Spinal cord (tissue), 10 donors: ENCODE results near the gene PLA2G2F. TPM values are rescaled to one million over a fixed set of nuclear protein-coding genes. Genes with fewer than 3 reads are reported as not detected.

Experiments
- DNase-seq, 6 donors: peaks; one replicate each; pipeline versions ENCODE4 v3.0.0 to v3.0.0-alpha.2; 2013 to 2015; ENCODE audit warnings: low spot score in 6 of 6, low read depth in 4 of 6
- H3K27ac ChIP-seq: one replicate; pipeline ENCODE4 v1.5.1; 2013; ENCODE audit warnings: low read depth, low read length, control low read depth
- H3K27me3 ChIP-seq: one replicate; pipeline ENCODE4 v1.6.1; 2013; ENCODE audit warnings: low read length; ENCODE audit not compliant: control insufficient read depth, insufficient read depth
- H3K36me3 ChIP-seq: one replicate; pipeline ENCODE4 v1.6.1; 2013; ENCODE audit warnings: low read length; ENCODE audit not compliant: control insufficient read depth, insufficient read depth
- H3K4me1 ChIP-seq: one replicate; pipeline ENCODE4 v1.6.1; 2013; ENCODE audit warnings: low read length; ENCODE audit not compliant: control insufficient read depth, insufficient read depth
- H3K4me3 ChIP-seq: one replicate; pipeline ENCODE4 v1.5.1; 2013; ENCODE audit warnings: low read depth, low read length, control low read depth
- H3K9me3 ChIP-seq: one replicate; pipeline ENCODE4 v1.6.1; 2013; ENCODE audit warnings: low read length; ENCODE audit not compliant: control insufficient read depth, insufficient read depth
- WGBS: methylation state at CpG from one replicate; pipeline ENCODE4 v1.1.5; 2013; ENCODE audit warnings: missing lambda C conversion rate; ENCODE audit not compliant: insufficient coverage; 5-methylcytosine and 5-hydroxymethylcytosine counted together
- polyA plus RNA-seq, 2 donors: library from polyadenylated mRNA; unstranded; fragments of 120-200 nt; gene quantifications; one replicate each; pipeline ENCODE4 v1.2.1, GENCODE V29; 2013; ENCODE audit not compliant: insufficient read length in 2 of 2
- total RNA-seq, 2 donors: library from RNA; depleted of rRNA in 1 of 2; stranded (reverse); fragments of 120-200 nt in 1 of 2; fragments of >200 nt in 1 of 2; gene quantifications; one replicate each; pipeline versions ENCODE4 v1.2.3 to v1.2.4, GENCODE V29; 2013 to 2014
- donor health status: healthy.

The PLA2G2F gene
- total and polyA plus RNA-seq, 4 donors: not detected

DNA sequence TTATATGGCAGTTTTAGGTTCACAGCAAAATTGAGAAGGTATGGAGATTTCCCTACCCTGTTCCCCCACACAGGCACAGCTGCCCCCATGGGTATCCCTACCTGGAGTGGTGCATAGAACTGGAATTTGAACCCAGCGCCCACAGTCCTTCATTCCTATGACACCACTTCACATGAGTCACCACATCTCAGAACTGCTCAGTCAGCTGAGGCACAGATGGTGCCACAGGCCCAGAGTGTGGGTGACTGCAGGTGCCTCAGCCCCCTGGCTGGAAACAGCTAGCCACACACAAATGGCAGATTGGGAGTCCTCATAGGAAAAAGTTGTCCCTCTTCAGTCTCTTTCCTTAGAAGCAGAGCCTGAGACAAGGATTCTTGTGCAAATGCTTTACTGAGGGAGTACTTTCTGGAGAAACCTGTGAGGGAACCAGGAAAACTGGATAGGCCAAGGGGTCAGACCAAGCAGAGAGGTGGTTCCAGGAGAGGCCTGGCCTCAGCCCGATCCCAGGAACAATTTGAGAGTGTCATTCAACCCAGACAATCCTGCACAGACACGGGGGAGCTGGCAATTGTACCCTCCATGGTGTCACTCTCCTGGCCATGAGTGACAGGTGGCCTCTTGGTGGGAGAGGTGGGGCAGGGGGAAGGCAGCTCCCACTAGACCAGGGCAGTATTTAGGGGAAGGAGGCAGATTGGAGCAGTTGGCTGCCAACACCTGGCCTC, 26.7 kb upstream of the PLA2G2F start:
- no peaks in the 10 kb centered on the region for H3K27me3 ChIP-seq
- no peaks in the 10 kb centered on the region for H3K36me3 ChIP-seq
- WGBS: 85% methylated on average over 3 of the region's 3 CpGs
- DNase-seq: no peak
- H3K4me3 ChIP-seq: no peak overlapping the region
- peaks cover 12% of the 10 kb centered on the region for H3K4me1 ChIP-seq
- H3K27ac ChIP-seq: no peak overlapping the region
- no peaks in the 10 kb centered on the region for H3K9me3 ChIP-seq

DNA sequence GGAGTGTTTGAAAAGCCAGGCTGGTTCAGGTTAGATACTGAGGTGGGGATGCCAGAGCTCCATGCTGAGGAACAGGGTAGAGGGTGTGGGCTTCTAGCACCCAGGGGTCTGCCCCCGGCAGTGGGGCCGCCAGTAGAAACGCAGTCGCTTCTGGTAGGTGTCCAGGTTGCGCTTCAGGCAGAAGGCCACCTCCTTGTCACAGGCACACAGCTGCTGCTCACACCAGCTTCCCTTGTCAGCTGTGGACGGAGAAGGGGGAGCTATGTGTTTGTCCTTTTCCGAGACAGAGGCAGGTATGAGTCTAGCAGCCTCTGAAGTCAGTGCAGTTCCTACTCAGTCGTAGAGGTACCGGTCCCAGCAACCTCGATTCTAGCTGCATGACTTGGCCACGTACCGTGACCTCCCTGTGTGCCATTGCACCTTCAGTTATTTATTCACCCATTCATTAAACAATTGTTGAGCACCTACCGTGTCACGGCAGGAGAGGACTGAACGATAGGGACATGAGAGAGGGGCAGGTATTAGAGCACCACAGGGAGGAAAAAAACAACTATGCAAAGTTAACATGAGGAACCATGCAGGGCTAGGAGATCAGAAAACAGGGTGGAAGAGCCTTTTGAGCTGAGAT, 25.0 kb upstream of the PLA2G2F start:
- WGBS: 66% methylated on average over 12 of the region's 15 CpGs
- DNase-seq: no peak
- Histone ChIP-seq H3K27ac (no peak overlapping the region), H3K9me3 (no peaks in the 10 kb centered on the region), H3K27me3 (no peaks in the 10 kb centered on the region), H3K4me3 (no peak overlapping the region), H3K36me3 (no peaks in the 10 kb centered on the region), H3K4me1 (peaks cover 6% of the 10 kb centered on the region)

DNA sequence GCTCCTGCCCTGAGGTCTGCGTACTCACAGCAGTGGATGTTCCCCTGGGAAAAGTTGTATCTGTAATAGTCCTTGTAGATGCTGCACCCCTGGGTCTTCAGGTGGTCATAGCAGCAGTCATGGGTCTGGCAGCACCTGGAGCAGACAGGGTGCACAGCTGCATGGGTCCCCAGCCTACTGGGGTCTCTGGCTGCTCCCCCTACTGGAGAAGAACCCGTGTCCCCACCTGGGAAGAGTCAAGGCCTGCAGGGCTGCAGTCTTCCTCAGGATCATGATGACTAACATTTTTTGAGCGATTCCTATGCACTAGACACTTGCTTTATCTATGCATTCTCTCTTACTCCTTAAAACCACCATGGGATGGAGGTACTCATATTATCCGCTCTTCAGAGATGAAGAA, 23.6 kb upstream of the PLA2G2F start:
- Histone ChIP-seq H3K27ac (no peak overlapping the region), H3K4me3 (no peak overlapping the region), H3K36me3 (no peaks in the 10 kb centered on the region), H3K9me3 (no peaks in the 10 kb centered on the region), H3K27me3 (no peaks in the 10 kb centered on the region), H3K4me1 (peaks cover 4% of the 10 kb centered on the region)
- DNase-seq: no peak
- 93% methylated on average over 4 of the region's 4 CpGs for WGBS

DNA sequence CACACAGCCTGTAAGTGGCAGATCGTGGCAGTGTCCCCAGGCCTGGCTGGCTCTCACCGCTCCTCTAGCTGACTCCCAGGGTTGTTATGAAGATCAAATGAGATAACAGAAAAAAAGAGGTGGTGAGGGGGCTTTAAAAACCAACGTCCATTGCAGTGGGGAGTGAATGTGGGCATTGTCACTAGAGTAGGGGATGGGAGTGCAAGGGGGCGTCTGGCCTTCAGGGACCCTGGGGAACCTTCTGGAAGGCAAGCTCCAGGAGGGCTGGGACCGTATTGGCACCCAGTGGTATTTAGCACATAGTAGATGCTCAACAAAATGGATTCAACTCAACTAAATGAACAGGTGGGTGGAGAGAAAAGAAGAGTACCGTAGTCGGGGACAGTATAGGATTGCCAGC, 23.2 kb upstream of the PLA2G2F start:
- WGBS: 93% methylated on average over 4 of the region's 7 CpGs

DNA sequence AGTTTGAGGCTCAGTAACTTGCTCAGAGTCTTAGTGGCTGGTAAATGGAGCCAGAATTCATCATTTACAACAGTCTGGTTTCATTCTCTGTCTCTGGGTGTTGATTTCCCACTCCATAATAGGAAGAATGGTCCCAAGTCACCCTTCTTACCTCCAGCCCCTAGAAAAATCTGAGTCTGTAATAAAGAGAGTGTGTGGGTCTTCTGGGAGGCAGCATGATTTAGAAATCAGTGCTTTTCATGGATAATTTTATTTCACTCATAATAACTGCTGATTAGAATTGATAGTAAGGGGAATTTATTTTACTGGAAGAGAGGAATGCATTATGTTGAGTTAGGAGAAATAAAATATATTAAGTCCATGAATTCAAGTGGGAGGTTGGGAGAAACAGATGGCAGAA, 21.9 kb upstream of the PLA2G2F start:
- Histone ChIP-seq H3K27me3 (no peaks in the 10 kb centered on the region), H3K4me1 (no peaks in the 10 kb centered on the region), H3K9me3 (no peaks in the 10 kb centered on the region), H3K27ac (no peak overlapping the region), H3K36me3 (no peaks in the 10 kb centered on the region), H3K4me3 (no peak overlapping the region)
- peak in 1 of 6 donors; percentile 74 for DNase-seq

More for the DNA sequence above, 23.2 kb upstream of the PLA2G2F start:
- H3K36me3 ChIP-seq: no peaks in the 10 kb centered on the region
- H3K9me3 ChIP-seq: no peaks in the 10 kb centered on the region
- no peaks in the 10 kb centered on the region for H3K4me1 ChIP-seq
- DNase-seq: no peak
- no peaks in the 10 kb centered on the region for H3K27me3 ChIP-seq
- no peak overlapping the region for H3K4me3 ChIP-seq
- no peak overlapping the region for H3K27ac ChIP-seq

DNA sequence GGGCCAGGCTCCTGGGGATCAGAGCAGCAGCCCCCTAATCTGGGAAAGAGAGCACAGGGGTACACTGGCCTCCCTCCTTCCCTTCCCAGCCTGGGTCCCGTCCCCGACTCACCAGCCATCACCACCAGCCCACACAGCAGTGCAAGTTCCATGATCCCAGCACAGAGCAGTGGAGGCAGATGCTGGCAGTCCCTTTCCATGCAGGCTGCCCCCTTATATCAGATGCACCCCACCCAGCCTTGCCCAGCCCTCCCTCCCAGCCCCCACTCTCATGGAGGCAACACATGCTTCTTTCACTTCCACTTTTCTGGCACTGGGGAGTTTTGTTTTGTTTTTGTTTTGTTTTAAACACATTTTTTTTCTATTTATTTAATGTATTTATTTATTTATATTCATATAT, 19.8 kb upstream of the PLA2G2F start, which contains the start of gene PLA2G2D:
PLA2G2D (minus strand) TSS at position 190 of the 400 bp plus-strand sequence; CDS start at position 152, 38 bp downstream.
- WGBS: 80% methylated on average over 2 of the region's 2 CpGs
- Histone ChIP-seq H3K4me1 (no peaks in the 10 kb centered on the region), H3K4me3 (no peak within 1 kb of the TSS), H3K9me3 (no peaks in the 10 kb centered on the region), H3K36me3 (no peaks in the 10 kb centered on the region), H3K27ac (no peak within 1 kb of the TSS), H3K27me3 (no peaks in the 10 kb centered on the region)
- no peak for DNase-seq

DNA sequence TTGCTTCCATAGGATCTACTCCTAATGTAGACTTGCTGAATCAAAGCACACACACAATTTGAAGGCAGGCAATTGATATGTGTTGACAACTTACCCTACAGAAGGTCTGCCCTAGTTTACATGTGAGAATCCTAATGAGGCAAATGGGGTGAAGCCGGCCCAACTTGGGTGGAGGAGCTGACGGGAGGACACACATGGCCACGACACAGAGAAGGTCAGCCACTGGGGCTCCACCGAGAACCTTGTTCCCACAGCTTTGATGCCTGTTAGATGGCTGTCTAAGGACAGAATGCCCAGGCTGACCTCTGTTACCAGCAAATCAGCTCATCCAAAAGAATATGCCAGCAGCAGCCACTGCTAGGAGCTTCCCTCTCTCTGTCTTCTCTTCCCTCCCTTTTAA, 18.3 kb upstream of the PLA2G2F start:
- Histone ChIP-seq H3K27me3 (no peaks in the 10 kb centered on the region), H3K4me3 (no peak overlapping the region), H3K4me1 (no peaks in the 10 kb centered on the region), H3K36me3 (no peaks in the 10 kb centered on the region), H3K9me3 (no peaks in the 10 kb centered on the region), H3K27ac (no peak overlapping the region)
- no peak for DNase-seq
- WGBS: 96% methylated on average over 4 of the region's 4 CpGs

DNA sequence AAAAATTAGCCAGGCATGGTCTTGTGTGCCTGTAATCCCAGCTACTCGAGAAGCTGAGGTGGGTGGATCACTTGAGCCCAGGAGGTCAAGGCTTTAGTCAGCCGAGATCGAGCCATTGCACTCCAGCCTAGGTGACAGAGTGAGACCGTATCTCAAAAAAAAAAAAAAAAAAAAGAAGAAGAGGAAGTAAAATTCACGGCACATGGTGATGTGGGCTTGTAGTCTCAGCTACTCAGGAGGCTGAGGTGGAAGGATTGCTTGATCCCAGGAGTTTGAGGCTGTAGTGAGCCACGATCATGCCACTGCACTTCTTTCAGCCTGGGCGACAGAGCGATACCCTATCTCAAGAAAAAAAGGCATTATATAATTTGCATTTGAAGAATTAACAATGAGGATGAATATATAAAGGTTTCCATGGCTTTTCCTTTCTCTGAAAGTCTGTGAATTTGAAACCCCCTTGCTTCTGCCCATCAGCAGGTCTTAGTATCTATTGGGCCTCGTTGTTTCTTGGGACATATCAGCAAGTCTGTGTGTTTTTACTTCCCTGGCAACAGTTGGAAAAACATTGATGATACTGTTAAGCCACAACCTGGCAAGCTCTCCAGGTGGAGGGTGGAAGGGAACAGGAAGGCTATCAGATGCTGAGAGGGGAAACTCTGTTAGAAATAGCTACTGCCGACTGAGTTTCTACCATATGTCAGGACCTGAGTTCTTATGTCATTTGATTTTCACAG, 15.2 kb upstream of the PLA2G2F start:
- Histone ChIP-seq H3K9me3 (no peaks in the 10 kb centered on the region), H3K36me3 (no peaks in the 10 kb centered on the region), H3K27me3 (no peaks in the 10 kb centered on the region), H3K4me1 (no peaks in the 10 kb centered on the region), H3K4me3 (no peak overlapping the region), H3K27ac (no peak overlapping the region)
- WGBS: no CpG with 5 or more reads among the region's 10 CpGs
- no peak for DNase-seq

DNA sequence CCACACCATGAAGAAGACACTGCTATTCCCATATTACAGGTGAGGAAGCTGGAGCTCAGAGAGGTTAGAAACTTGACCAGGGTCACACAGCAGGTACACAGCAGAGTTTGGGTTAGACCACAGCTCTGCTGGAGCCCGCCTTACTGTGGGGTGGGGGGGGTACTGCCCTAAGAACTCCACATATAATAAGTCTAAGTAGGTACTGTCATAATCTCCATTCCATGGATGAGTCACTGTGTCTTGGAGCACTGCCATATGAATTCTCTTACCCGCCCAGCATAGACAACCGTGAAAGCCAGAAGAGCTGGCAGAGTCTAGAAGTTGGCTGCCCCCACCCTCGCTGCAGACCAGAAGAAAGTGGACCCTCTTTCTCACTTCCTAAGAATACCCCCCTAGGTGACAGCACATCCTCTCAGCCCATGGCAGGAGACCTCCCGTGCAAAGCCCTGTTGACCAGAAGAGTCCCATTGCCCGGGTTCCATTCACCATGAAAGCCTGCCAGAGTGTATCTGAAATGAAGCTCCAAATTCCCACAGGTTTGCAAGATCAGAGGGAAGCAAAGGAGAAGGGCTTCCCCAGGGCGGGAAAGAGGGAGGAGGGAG, 14.6 kb upstream of the PLA2G2F start:
- Histone ChIP-seq H3K4me1 (no peaks in the 10 kb centered on the region), H3K27ac (no peak overlapping the region), H3K27me3 (no peaks in the 10 kb centered on the region), H3K36me3 (no peaks in the 10 kb centered on the region), H3K4me3 (no peak overlapping the region), H3K9me3 (peaks cover 2% of the 10 kb centered on the region)
- no peak for DNase-seq
- WGBS: 87% methylated on average over 4 of the region's 7 CpGs
